HepG2 (cell line): ENCODE data around the gene CBX2. TPM values are rescaled to one million over a fixed set of nuclear protein-coding genes. Genes with fewer than 3 reads are reported as not detected.

ENCODE experiments used
- ARID4A ChIP-seq: sonication (generic); formaldehyde crosslinking; IDR thresholded peaks from 2 replicates; pipeline ENCODE4 v1.5.0; 2020; ENCODE audit warnings: mild to moderate bottlenecking, missing genetic modification reagents, borderline replicate concordance
- GZF1 ChIP-seq: sonication (generic); formaldehyde crosslinking; IDR thresholded peaks from 2 replicates; pipeline ENCODE4 v1.5.1; 2020; ENCODE audit warnings: mild to moderate bottlenecking, missing genetic modification reagents
- KDM2A ChIP-seq: sonication (generic); formaldehyde crosslinking; IDR thresholded peaks from 2 replicates; pipeline ENCODE4 v1.4.0; 2020; ENCODE audit warnings: low read depth, missing genetic modification reagents, borderline replicate concordance
- MXI1 ChIP-seq: IDR thresholded peaks from 3 replicates; pipeline ENCODE4 v1.6.1; 2012; ENCODE audit warnings: low read depth, low read length, inconsistent platforms, borderline replicate concordance
- RFXANK ChIP-seq: IDR thresholded peaks from 2 replicates; pipeline ENCODE4 v1.6.1; 2016
- SRSF1 ChIP-seq: fragments of 200-400 bp; formaldehyde crosslinking; optimal IDR thresholded peaks from 2 replicates; pipeline ENCODE3; 2017; ENCODE audit warnings: mild to moderate bottlenecking, low read depth, low read length, moderate library complexity
- UBTF ChIP-seq: sonication (generic); formaldehyde crosslinking; IDR thresholded peaks from 2 replicates; pipeline ENCODE4 v1.4.0; 2020; ENCODE audit warnings: mild to moderate bottlenecking, missing genetic modification reagents
- ZNF274 ChIP-seq: sonication (generic); formaldehyde crosslinking; IDR thresholded peaks from 2 replicates; pipeline ENCODE4 v1.5.1; 2020; ENCODE audit warnings: mild to moderate bottlenecking, missing genetic modification reagents
- ZNF350 ChIP-seq: sonication (generic); formaldehyde crosslinking; IDR thresholded peaks from 2 replicates; pipeline ENCODE4 v1.4.0; 2020; ENCODE audit warnings: mild to moderate bottlenecking, low read depth, missing genetic modification reagents, borderline replicate concordance
- ZNF414 ChIP-seq: sonication (generic); formaldehyde crosslinking; IDR thresholded peaks from 2 replicates; pipeline ENCODE4 v1.5.0; 2020; ENCODE audit warnings: missing genetic modification reagents
- ZNF691 ChIP-seq: sonication (generic); formaldehyde crosslinking; IDR thresholded peaks from 2 replicates; pipeline ENCODE4 v1.4.0; 2020; ENCODE audit warnings: missing genetic modification reagents, low read depth, mild to moderate bottlenecking, borderline replicate concordance
- ZNF709 ChIP-seq: sonication (generic); formaldehyde crosslinking; IDR thresholded peaks from 2 replicates; pipeline ENCODE4 v1.5.0; 2020; ENCODE audit warnings: mild to moderate bottlenecking, missing genetic modification reagents
- polyA plus RNA-seq, 8 experiments: library from polyadenylated mRNA; depleted of rRNA in 3 of 8; stranded (reverse) in 7 of 8; unstranded in 1 of 8; fragments of >200 nt; fragmentation: Illumina TruSeq in 4 of 8; extraction: Trizol in 4 of 8; gene quantifications; 2 replicates each; pipeline versions ENCODE4 v1.2.1 to v1.2.3, GENCODE V29; 2011 to 2016; ENCODE audit warnings: low read depth in 4 of 8, missing spikeins in 1 of 8, mixed read lengths in 1 of 8; ENCODE audit not compliant: insufficient read depth in 1 of 8
- total RNA-seq, 5 experiments: library from RNA; depleted of rRNA; stranded (reverse); fragments of >200 nt; fragmentation: Illumina TruSeq; extraction: Trizol; gene quantifications; 2 replicates each; pipeline ENCODE4 v1.2.3, GENCODE V29; 2016; ENCODE audit warnings: low read depth in 1 of 5

Gene CBX2
- total and polyA plus RNA-seq, 2 of the 13 experiments (the other 11 are each of a cell fraction or from before 2014, with no cell fraction given) = 14.5 to 31.1 TPM

GRCh38 chr17:79738643-79739042, 39.3 kb upstream of the CBX2 start (continued):
- peak; percentile 5; the same call in 1 of the 2 replicates for TF ChIP-seq UBTF (CRISPR knock-in tag)
- TF ChIP-seq RFXANK = 0 out of 2 replicates have a peak, but pooled peaks have one; percentile 10
- TF ChIP-seq ZNF709 (CRISPR knock-in tag) = no peak
- TF ChIP-seq ARID4A = 0 out of 2 replicates have a peak, but pooled peaks have one; percentile 28
- TF ChIP-seq ZNF691 (CRISPR knock-in tag) = 0 out of 2 replicates have a peak, but pooled peaks have one; percentile 14
- 0 out of 2 replicates have a peak, but pooled peaks have one; percentile 51 for TF ChIP-seq ZNF414
- no peak for TF ChIP-seq MXI1
- TF ChIP-seq SRSF1 = peak; percentile 42
- 0 out of 2 replicates have a peak, but pooled peaks have one; percentile 5 for TF ChIP-seq ZNF350 (CRISPR knock-in tag)
- TF ChIP-seq GZF1 = no peak
- TF ChIP-seq ZNF274 = 0 out of 2 replicates have a peak, but pooled peaks have one; percentile 37
- TF ChIP-seq KDM2A = peak; percentile 48; the same call in 1 of the 2 replicates
